Stimulated activated CD8-positive, alpha-beta memory T cell treated with anti-CD3 and anti-CD28 coated beads, Interleukin-4, amount 100 ng/mL, for 1 hour (primary cell): ENCODE results near the gene ISLR.

Source experiments
- DNase-seq, 2 donors: peaks; one replicate each; pipeline ENCODE4 v3.0.0-alpha.2; 2020; ENCODE audit warnings: low read depth in 2 of 2, low spot score in 1 of 2

Gene ISLR

GRCh38 chr15:74209997-74210671 is 36.6 kb downstream of the ISLR start:
- DNase-seq = no peak

GRCh38 chr15:74210729-74211128 is 37.2 kb downstream of the ISLR start:
- DNase-seq = no peak

DNA sequence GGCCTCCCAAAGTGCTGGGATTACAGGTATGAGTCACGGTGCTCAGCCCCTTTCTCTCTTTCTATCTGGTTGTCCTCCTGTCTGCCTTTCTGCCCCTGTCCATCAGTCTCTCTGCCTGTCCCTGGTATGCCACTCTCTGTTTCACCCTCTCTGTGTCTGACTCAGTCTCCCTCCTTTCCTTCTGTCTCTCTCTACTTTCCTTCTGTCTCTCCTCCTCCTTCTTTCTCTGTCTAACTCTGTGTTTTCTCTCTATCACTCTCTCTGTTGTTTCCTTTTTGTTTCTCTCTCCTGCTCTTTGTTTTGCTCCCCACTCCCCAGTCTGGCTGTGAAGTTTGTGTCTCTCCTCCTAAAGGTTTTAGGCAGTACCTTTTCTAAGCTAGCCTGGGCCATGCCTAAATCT is 38.1 kb downstream of the ISLR start:
- DNase-seq = no peak

GRCh38 chr15:74212494-74212893 is 39.0 kb downstream of the ISLR start:
- DNase-seq = no peak

- no peak for DNase-seq
Measured at GRCh38 chr15:74213858-74214284, 40.4 kb downstream of the ISLR start.

DNA sequence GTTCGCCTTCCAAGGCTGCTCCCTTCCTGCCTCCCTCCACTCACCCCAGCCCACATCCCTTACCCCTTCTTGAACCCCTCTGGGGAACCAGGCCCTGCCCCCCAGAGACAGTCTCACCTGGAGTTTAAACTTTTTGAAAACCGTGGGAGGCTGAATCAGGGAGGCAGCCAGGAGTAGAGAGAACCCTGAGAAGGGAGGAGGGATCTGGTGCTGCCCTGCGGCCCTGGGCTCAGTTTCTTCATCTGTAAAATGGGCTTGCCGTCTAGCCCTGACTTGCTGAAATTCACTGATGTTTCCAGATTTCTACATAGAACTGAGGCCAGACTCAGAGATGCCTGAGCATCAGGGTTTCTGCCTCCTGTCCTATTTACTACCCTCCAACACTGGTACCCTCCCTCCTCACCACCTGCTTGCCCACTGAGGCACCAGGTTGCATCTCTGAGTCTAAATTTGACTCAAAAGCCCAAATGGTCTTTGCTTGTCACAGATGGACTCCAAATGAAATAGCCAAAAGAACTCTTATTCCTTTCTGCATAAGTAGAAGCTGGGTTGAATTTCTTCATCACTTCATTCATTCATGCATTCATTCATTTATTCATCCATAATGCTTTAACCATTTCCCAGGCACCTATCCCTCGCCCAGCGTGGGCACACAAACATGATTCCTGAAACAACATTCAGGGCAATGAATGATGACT is 41.0 kb downstream of the ISLR start:
- no peak for DNase-seq

GRCh38 chr15:74215958-74216357 is 42.4 kb downstream of the ISLR start:
- no peak for DNase-seq

- no peak for DNase-seq
Measured at GRCh38 chr15:74216949-74217348, 43.4 kb downstream of the ISLR start.

GRCh38 chr15:74217907-74218885 is 44.7 kb downstream of the ISLR start:
- DNase-seq = no peak

GRCh38 chr15:74220475-74221248 is 47.2 kb downstream of the ISLR start:
- DNase-seq = no peak

DNA sequence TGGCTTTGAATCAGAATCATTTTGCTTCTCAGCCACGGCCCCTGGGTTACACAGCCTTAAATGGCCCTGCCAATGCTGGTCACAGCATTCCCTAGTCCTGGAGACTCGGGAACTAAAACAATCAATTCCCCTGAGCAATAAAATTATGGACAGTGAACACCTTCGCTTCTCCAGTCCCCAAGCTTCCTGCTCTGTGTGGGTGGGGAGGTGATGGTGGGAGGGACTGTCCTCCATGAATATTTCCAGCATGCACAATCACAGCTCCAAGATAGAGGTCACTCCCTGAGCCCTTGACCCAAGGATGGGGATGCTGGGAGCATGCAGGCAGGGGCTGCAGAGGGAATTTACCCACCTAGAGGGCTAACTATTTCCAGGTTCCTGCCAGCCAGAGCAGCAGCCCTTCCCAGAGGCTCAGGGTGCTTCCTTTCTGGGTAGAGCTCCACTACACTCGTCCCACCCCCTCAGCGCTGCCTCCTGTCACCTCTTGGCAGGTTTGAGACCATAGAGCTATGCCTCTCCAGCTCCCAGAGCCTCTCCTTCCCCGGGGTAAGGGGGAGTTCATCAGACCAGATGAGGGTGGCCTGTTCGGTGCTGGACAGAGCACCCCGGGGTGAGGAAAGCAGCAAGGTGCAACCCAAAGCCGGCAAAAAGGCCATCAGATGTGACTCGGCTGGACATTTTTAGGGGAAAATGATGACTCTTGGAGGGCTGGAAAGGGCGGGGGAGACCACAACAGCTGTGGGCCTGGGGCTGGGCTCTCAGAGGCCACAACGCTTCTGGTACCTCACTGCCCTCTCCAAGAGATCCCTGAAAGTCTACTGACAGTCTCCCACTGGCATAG is 48.1 kb downstream of the ISLR start:
- no peak for DNase-seq

- no peak for DNase-seq
Measured at GRCh38 chr15:74222240-74223119, 49.0 kb downstream of the ISLR start.

DNA sequence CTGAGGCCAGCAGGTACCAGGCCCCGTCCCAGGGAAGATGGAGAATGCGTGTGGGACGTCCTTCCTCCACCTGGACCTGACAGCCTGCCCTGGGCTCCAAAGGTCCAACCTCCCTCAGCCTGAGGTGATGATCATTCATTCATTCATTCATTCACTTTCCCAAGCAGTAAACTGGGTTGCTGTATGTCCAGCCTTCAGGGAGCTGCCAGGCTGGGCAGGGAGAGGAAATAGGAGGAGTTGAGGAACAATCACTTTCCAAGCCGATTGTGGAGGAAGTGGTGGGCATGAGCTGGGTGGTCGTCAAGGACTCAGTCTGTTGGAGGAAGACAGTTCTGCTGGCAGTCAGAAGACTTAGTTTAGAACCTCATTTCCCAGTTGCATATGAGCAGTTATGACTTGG is 52.4 kb downstream of the ISLR start:
- DNase-seq = no peak
